Nephron progenitor cell (in vitro differentiated cells): ENCODE measurements around the gene SZT2.

Experiments
- DNase-seq: peaks from one replicate; pipeline ENCODE4 v3.0.0; 2021
- H3K27ac Mint-ChIP-seq: 2 replicates; pipeline ENCODE4 v1.8.0; 2021; ENCODE audit warnings: mild to moderate bottlenecking, moderate library complexity, mixed read lengths
- H3K27me3 Mint-ChIP-seq: 2 replicates; pipeline ENCODE4 v1.8.0; 2021; ENCODE audit warnings: mild to moderate bottlenecking, low read depth, mixed read lengths; ENCODE audit not compliant: poor library complexity
- H3K36me3 Mint-ChIP-seq: 2 replicates; pipeline ENCODE4 v1.8.0; 2021; ENCODE audit warnings: low read depth, mixed read lengths
- H3K4me1 Mint-ChIP-seq: 2 replicates; pipeline ENCODE4 v1.8.0; 2021; ENCODE audit warnings: mixed read lengths
- H3K4me3 Mint-ChIP-seq: 2 replicates; pipeline ENCODE4 v1.8.0; 2021; ENCODE audit warnings: mild to moderate bottlenecking, moderate library complexity, mixed read lengths
- H3K9me3 Mint-ChIP-seq: 2 replicates; pipeline ENCODE4 v1.8.0; 2021; ENCODE audit warnings: mild to moderate bottlenecking, moderate library complexity, mixed read lengths
- CTCF ChIP-seq: fragments of 200-600 bp; sonication (generic); IDR thresholded peaks from 2 replicates; pipeline ENCODE4 v1.5.0; 2021; ENCODE audit warnings: antibody characterized with exemption

SZT2 gene

GRCh38 chr1:43427524-43427923 lies 37.8 kb downstream of the SZT2 start:
- Mint-ChIP-seq H3K9me3 (no peaks in the 10 kb centered on the region), H3K4me1 (no peaks in the 10 kb centered on the region), H3K4me3 (no peak overlapping the region), H3K36me3 (peaks cover 67% of the 10 kb centered on the region), H3K27me3 (peaks cover 9% of the 10 kb centered on the region), H3K27ac (no peak overlapping the region)
- TF ChIP-seq CTCF, result no peak
- no peak for DNase-seq

GRCh38 chr1:43427941-43428340 lies 38.2 kb downstream of the SZT2 start:
- Mint-ChIP-seq H3K9me3 (no peaks in the 10 kb centered on the region), H3K4me3 (no peak overlapping the region), H3K36me3 (peaks cover 65% of the 10 kb centered on the region), H3K27me3 (peaks cover 9% of the 10 kb centered on the region), H3K4me1 (no peaks in the 10 kb centered on the region), H3K27ac (no peak overlapping the region)
- TF ChIP-seq CTCF, result no peak
- no peak for DNase-seq

GRCh38 chr1:43430831-43431230 lies 41.1 kb downstream of the SZT2 start:
- no peak overlapping the region for H3K4me3 Mint-ChIP-seq
- peaks cover 7% of the 10 kb centered on the region for H3K4me1 Mint-ChIP-seq
- H3K36me3 Mint-ChIP-seq, result peaks cover 52% of the 10 kb centered on the region
- no peak overlapping the region for H3K27ac Mint-ChIP-seq
- TF ChIP-seq CTCF, result no peak
- H3K9me3 Mint-ChIP-seq, result no peaks in the 10 kb centered on the region
- DNase-seq, result no peak
- peaks cover 5% of the 10 kb centered on the region for H3K27me3 Mint-ChIP-seq

GRCh38 chr1:43431676-43432075 lies 42.0 kb downstream of the SZT2 start:
- Mint-ChIP-seq H3K4me3 (no peak overlapping the region), H3K4me1 (peaks cover 14% of the 10 kb centered on the region), H3K27me3 (peaks cover 4% of the 10 kb centered on the region), H3K36me3 (peaks cover 50% of the 10 kb centered on the region), H3K27ac (no peak overlapping the region), H3K9me3 (no peaks in the 10 kb centered on the region)
- DNase-seq, result no peak
- TF ChIP-seq CTCF, result no peak

- no peak for TF ChIP-seq CTCF
- no peak for DNase-seq
- Mint-ChIP-seq H3K4me3 (no peak overlapping the region), H3K4me1 (peaks cover 14% of the 10 kb centered on the region), H3K27ac (no peak overlapping the region), H3K36me3 (peaks cover 43% of the 10 kb centered on the region), H3K27me3 (no peaks in the 10 kb centered on the region), H3K9me3 (no peaks in the 10 kb centered on the region)
These were observed 42.6 kb downstream of the SZT2 start for GRCh38 chr1:43432171-43432860.

GRCh38 chr1:43432907-43433306 lies 43.2 kb downstream of the SZT2 start:
- H3K9me3 Mint-ChIP-seq, result no peaks in the 10 kb centered on the region
- H3K4me1 Mint-ChIP-seq, result peaks cover 14% of the 10 kb centered on the region
- no peak overlapping the region for H3K27ac Mint-ChIP-seq
- TF ChIP-seq CTCF, result no peak
- peaks cover 37% of the 10 kb centered on the region for H3K36me3 Mint-ChIP-seq
- H3K4me3 Mint-ChIP-seq, result no peak overlapping the region
- no peaks in the 10 kb centered on the region for H3K27me3 Mint-ChIP-seq
- no peak for DNase-seq
